GM18519 (cell line): ENCODE results near the gene RASSF4.

ENCODE experiments used
- ATAC-seq: cut with Tn5 transposase; IDR thresholded peaks from one replicate; pipeline ENCODE4 v1.9.1; 2021; ENCODE audit warnings: mild to moderate bottlenecking, moderate library complexity; ENCODE audit not compliant: unreplicated experiment, low FRiP score

Gene RASSF4

DNA sequence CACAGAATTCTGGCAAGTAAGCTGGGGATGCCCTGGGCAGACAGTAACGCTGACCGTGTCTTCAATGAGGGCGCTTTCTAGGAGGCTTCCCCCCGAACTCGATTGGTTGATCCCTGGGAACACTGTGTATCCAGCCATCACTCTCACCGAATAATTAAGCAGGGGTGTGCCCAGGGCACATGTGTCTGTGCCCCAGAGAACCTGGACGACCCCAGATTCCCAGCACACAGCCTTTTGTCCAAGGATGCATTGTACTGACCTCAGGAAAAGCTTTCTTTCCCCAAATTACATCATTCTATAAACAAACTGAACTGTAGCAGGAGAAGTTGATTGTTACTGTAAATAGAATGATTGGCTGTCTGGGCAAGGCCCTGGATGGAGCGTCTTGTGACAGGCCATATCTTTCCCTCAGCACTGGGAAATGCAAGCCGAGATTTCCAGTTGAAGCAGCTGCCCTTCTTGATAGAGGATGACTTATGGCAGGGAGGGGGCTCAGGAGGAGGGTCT, 25.6 kb downstream of the RASSF4 start:
- no peak for ATAC-seq

DNA sequence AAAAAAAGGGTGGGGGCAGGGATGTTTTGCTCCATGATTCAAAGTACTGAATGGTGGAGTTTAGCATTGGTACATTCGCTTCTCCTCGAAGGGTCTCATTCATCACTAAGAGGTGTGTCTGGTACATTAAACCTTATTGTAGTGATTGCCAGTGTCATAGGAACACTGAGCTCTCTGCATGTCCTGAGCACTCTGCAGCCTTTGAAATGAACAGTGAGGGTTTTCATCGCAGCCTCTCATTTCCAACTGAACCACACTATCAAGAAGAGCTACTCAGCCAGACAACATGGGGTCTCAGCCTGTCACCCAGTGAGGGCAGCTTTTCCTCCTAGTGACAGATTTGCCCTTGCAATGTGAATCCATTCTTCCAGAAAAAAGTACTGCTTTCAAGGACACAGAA, 26.6 kb downstream of the RASSF4 start:
- ATAC-seq: no peak

DNA sequence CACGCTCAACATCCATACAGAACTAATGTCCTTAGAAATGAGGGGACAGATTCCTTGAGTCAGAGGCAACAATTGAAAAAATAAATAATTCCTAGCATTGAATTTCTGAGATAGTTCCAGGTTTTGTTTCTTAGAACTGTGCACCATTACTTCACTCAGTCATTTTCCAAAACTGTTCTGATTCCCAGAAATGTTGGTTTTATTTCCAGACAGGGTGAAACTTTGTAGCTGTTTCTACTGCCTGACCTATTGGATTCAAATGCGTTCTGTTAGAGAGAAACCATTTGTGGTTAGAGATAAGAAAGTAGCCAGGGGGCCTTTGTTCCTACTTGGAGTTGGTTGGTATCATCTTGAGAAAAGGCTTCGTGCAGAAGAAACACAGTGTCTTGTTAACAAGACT, 27.1 kb downstream of the RASSF4 start:
- no peak for ATAC-seq

DNA sequence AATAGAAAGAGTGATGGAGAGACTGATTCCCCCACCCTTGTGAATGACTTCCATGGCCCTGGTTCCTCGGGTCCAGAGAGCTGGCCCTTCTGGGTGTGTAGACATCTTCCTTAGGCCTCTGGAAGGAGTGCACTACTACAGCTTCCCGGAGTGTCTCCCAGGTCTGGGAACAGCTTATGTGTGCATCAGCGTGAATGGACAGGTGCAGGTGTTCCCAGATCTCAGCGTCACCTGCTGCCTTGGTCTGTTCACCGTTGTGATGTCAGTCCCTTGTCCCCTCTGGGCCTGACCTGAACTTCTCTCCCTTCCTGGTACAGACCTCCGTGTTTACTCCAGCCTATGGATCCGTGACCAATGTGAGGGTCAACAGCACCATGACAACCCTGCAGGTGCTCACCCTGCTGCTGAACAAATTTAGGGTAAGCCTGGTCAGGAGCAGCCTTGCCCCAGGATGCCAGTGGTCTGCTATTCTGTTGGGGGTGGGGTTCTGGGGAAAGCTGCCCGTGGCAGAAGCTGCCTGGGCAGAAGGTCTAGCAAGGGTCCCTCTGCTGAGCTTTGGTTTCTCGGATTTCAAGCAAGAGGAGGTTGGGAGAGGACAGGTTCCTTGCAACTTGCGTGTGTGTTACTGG, 29.5 kb downstream of the RASSF4 start:
- ATAC-seq: no peak

DNA sequence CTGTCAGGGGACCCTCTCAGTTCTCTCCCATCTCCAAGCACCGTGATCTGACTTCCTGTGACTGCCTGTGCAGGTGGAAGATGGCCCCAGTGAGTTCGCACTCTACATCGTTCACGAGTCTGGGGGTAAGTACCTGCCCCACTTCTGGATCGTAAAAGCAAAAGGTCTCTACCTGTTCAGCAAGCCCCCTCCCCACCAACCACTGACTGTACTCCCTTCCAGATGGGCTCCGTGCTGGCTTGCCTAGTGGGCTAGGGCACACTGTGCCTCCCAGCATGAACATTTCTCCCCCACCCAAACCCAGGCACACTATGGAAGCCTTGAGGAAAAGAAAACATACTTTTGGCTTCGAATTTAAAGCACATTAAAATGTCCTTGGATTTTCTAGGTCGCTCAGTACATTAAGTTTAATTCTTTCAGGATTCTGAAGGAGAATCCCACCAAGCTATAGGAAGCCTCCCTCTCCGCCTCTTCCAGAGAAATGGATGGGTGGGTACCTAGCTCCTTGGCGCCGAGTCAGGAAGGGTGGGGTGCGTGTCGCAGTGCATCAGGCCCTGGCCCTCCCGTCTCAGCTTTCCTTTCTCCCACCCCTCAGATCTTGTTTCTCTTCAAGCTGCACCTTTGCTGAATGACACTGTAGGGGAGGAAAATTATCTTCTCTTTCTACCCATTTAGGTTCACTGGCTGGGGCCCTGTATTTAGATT, 30.1 kb downstream of the RASSF4 start:
- no peak for ATAC-seq

DNA sequence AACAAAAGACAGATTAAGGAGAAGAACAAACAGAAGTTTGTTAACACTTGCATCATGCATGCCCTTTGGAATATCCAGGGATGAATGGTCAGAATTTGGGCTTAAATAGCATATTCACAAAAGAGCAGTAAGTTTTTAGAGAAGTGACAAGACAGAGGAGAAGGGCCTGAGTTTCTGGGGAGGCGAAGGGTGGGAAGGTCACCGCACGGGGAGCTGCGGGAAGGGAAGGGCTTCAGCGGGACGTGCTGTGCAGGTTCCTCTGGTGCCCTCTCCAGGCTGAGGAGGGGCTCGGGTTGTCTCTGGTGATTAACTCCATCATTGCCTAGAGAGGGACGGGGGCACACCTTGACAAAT, 30.7 kb downstream of the RASSF4 start:
- no peak for ATAC-seq

DNA sequence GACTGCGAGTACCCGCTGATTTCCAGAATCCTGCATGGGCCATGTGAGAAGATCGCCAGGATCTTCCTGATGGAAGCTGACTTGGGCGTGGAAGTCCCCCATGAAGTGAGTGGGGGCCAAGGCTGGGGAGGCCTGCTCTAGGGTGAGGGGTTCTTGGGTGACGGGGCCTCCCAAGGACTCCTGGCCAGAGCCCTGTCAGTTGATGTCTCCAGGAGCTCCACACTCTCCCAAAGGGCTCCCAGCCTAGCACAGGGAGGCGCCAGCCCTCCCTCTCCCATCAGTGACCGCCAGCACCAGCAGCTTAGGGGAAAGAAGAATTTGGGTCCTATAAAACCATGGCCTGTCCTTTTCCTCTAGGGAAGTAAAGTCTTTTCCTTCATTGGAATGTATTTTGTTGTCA, 31.4 kb downstream of the RASSF4 start:
- ATAC-seq: no peak

DNA sequence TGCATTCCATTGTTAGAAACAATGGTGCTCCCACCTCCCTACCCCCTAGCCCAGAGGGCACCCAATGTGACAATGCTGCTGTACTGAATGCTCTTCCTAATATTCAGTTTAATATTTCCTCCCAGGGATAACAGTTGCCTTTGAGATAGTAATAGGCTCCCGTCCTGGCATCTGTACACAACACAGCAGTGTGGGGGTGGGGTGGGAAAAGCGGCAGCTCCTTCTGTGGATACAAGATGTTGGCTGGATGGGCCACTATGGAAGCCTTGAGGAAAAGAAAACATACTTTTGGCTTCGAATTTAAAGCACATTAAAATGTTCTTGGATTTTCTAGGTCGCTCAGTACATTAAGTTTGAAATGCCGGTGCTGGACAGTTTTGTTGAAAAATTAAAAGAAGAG, 32.0 kb downstream of the RASSF4 start:
- no peak for ATAC-seq

DNA sequence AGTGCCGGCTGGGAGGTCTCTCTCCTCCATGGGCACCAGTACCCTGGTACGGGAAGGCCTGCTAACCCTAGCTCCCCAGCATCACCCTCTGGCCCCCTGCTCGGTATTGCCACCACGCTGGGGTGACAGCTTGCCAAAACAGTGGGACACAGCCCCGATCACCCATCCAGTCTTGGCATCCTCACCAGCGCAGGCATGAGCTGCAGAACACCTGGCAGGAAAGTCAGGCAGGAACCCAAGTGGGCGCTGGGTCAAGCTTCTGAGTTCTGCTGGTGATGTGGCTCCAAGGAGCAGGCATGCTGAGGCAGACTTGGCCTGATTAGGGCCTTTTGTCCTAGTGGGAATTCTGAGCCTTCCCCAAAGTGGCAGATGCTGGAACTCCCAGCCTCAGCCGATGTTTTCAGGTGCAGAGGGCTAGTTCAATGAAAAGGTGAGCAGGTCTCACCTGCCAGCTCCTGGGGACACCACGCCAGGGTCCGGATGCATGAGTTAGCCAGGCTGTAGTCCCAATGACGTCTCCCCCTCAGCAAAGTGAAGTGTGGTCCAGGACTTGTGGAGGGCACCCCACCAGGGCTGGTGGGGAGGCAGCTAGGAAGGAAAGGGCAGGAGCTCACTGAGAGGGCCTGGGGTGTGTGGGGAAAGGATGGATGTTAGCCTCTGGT, 32.6 kb downstream of the RASSF4 start:
- ATAC-seq: no peak

DNA sequence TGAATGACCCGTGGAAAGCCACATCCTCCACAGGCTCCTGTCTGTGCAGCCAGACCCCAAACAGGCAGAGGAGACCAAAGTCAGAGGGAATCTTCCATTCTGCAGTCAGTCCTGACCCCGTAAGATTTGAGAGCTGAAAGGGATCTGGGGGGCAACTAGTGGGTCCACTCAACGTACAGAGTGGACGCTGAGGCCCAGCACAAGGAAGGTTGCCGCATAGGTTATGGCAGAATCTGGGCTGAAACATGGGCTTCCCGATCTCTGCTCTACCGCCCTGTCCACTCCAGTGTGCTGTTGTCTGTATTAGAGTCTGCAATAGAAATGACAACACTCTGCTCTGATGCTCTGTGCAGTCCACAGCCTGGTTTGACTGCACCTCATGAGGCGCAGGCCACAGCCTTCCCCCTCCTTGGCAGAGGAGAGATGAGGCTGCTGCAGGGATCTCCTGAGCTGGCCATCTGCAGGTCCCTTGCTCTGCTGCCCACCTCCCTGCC, 33.2 kb downstream of the RASSF4 start:
- ATAC-seq: no peak

DNA sequence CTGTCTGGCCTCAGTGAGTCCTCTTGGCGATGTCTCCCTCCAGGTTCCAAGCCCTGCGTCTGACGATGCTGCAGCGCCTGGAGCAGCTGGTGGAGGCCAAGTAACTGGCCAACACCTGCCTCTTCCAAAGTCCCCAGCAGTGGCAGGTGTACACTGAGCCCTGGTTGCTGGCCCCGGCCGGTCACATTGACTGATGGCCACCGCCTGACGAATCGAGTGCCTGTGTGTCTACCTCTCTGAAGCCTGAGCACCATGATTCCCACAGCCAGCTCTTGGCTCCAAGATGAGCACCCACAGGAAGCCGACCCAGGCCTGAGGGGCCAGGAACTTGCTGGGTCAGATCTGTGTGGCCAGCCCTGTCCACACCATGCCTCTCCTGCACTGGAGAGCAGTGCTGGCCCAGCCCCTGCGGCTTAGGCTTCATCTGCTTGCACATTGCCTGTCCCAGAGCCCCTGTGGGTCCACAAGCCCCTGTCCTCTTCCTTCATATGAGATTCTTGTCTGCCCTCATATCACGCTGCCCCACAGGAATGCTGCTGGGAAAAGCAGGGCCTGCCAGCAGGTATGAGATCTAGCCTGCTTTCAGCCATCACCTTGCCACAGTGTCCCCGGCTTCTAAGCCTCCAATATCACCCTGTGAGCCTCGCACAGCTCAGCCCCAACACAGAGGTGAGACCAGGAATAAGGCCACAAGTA, 33.8 kb downstream of the RASSF4 start:
- ATAC-seq: no peak

DNA sequence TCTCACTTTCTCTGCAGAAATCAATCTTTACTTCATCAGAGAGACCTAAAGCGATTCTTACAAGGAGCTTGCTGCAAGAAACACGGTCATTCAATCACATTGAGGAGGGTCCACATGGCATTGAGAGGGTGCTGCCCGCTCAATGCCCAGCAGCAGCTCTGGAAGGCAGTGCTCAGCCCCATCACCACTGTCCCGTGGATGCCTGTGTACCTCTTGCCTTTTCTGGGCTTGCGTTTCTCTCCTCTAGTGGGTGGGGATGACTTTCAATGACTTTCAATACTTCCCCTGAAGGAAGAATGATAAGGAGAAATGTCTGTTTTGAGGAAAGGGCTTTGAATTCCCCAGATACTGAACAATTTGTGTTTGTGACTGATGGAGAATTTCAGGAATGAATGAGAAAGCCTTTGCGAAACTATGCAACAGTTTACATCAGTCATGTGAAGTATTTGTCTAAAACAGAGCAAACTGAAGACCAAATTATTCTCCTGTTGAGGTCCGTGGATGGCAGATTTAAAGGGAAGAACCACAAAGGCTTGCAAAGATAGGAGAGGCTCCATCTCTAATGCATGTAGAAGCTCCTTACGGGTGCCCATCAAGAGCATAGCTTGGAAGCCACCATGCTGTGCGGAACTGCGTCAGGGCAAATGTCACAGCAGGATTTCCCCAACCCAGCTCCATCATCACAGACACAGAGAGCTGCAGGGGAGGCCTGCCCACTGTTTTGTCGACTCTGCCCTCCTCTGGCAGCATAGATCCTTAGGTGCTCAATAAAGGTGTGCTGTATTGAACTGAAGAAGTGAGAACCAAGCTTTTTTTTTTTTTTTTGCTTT, 34.5 kb downstream of the RASSF4 start:
- ATAC-seq: no peak

DNA sequence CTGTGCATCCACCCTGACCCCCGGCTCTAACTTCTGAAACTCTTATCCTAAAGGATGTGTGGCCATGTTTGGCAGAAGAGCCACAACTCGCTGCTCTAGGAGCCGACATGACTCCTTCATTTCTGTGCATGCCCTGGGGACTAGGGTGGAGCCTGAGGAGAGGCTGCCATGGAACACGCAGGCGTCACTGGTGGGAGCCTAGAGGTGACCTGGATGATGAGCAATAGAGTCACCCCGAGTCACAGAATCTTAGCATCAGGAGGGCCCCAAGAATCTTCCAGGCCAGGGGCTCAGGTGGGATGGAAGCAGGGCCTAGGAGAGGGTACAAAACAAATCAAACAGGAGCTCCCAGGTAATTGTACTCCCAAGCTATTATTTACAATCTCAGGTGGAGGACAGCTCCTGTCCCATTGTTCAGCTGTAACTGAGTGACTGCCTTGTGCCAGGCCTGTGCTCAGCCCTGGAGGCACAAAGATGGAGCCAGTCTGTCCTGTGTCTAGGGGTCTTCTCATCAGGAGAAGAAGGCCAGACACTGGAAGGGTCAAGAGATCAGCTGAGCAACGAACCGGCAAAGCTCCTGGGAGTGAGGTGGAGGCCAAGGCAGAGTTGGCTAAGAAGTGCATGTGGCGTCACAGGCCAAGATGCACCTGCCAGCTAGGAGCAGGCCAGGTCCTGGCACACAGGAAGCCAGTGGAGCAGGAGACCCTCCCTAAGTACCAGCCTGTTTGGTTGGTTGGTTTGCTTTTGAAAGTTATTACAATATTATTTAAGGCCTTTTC, 35.3 kb downstream of the RASSF4 start:
- ATAC-seq: no peak

DNA sequence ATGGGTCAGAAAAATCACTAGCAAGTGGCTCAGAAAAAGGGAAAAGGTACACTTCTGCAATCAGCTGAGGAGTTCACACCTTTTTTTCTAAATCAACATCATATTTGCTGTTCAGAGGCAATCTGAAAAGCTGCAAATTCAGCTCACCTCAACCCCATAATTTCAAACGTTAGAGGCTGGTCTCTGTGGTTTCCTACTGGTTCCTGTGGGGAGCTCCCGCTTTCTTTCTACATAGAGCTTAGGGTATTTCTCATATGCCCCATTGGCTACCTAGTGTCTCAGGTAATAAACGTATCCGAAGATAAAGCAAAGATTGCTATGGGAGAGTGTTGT, 35.9 kb downstream of the RASSF4 start:
- no peak for ATAC-seq

DNA sequence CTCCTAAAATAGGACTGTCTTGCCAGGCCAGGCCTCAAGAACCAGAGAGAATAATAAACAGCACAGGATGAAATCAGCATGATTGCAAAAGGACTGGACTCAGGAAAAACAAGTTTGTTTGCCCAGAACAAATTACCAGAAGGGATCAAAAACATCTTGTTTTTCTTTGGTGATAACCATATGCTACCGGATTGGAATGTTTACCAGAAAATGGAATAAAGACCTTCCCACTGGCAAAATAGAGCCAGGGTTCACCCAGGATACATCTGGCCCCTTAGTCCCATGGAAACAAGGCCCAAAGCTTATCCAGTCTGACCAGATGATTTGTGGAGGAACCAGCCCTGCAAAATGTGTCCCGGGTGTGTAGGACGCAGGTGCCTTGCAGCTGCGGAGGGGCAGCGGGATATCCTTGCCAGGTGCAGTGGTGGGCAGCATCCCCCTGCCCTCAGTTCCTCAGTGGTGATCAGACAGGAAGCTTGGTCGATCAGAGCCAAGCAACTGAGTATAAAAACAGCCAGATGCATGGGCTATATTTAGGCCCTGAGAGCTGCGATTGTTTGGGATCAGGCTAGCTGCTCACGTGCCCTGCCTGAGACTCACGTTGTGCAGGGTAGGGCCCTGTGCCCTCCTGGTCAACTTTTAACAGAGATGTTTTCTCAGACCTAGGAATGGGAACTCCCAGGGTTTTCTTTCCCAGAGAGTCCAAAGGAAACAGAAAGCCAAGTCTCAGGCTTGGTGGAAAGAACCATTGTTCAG, 36.5 kb downstream of the RASSF4 start:
- ATAC-seq: no peak

DNA sequence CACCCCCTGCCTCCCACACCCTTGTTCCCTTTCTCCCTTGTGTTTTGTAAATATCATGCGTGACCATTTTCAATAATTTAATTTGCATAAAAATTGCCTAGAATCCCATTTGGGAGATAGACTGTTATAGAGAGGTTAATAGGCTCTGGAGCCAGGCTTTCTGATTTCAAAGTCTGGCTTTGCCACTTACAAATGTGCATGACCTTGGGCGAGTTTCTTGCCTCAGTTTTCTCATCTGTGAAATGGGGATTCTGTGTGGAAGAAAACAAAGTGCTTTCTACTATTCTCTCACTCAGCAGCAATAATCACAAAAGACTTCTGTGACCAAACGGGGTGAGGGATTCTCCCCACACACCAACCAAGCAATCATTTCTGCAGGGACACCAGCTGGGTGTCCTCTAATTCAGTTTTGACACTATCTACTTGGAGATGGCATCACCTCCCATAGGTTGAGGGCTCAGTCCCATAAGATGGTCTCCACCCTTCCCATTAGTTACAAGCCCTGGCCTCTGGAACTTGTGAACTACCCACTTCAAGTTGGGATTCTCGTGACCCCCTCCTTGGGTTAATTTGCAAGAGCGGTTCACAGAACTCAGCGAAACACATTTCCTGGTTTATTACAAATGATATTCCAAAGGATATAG, 37.6 kb downstream of the RASSF4 start:
- ATAC-seq: no peak

DNA sequence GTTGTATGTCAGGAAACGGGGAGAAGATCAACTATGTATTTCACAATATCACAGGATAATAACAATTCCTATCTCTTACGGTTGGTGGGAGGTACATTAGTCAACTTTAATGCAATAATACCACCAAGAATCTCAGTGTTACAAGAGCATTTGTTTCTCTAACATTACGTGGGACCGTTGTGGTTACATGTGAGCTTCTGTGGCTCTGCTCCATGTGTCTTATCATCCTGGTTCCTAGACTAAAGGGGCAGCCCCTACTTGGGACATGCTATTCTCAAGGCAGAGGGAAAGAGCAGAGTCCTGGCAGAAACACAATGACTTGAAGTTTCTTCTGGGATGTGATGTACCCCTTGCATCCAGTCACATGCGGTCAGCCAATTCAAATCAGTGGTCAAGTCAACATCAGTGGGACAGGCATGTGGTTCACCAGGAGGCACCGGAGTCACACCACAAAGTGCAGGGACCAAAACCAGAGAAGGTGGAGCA, 38.6 kb downstream of the RASSF4 start:
- no peak for ATAC-seq

DNA sequence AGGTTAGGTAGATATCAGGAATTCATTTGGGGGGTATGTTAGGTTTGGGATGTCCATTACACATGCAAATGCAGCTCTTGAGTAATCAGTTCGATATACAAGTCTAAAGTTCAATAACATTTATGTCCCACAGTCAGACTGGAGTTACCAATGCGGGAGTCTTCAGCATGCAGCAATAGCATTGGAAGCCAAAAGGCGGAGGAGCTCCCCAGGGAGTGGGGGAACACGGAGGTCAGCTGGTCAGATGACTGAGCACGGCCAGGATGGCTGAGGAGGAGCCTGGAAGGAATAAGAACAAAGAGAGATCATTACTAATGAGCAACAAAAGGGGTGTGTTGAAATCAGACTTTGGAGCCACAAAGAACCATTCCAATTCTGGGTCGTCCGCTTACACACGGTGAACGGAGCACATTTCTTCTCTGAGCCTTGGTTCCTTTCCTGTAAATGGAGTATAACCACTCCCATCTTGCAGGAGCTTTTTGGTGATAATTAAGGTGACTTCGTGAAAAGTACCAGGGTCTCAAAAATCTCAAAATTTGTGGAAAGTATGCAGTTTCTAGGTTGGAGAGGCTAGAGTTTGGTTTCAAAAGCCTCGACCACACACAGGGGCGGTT, 40.6 kb downstream of the RASSF4 start:
- ATAC-seq: no peak
